ENCODE data around the gene NOS3. TPM values are rescaled to one million over a fixed set of nuclear protein-coding genes. Genes with fewer than 3 reads are reported as not detected.
A peak's percentile ranks its signal among the peaks of the same experiment; 100 is the strongest.

NOS3 gene
- total and polyA plus RNA-seq, 12 donors: 10.0 to 53.3 (median 13.3) TPM

DNA sequence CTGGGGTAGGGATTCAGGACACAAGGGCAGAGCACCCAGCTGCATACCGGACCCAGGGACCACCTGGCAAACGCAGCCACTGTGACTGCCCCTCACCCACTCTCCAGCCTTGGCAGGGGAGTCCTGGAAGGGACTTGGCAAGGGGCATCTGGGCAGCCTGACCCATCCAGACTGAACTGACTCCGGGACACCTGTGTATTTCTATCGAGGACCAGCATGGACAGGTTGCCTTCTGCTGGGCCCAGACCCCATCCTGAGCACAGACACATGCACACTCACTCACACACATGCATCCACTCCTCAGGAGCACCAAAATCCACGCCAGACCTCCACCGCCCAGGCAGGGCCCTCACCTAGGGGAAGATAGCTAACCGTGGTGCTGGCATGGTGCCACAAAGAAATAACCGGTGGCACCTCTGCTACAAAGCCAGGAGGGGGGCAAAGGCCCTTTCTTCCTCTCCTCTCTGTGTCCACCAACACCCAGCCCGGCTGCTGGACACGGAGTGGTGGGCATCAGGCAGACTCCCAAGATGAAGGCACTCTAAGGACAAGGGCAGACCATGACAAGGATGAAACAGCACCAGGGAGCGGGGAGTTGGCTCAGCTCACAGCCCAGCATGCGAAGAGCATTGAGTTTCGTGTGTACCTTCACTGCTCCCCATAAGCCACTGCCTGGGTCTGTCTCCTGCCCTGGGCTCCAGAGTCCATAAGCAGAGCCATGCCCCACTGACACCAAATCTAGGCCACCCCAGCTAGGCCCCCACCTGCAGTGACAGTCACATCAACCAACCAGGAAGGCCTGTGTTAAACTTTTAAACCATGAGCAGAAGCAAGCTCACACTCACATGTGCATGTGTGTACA lies 48.0 kb upstream of the NOS3 start:
- Histone ChIP-seq H3K27ac (peak overlapping the region in 3 of 10 donors; percentile 50 to 60 (median 53)), H3K9me3 (no peaks in the 10 kb centered on the region), H3K4me3 (no peak overlapping the region), H3K36me3 (peaks cover 0 to 9% (median 0%) of the 10 kb centered on the region in 9 donors), H3K4me1 (peaks cover 5 to 46% (median 20%) of the 10 kb centered on the region in 9 donors), H3K27me3 (peaks cover 0 to 35% (median 17%) of the 10 kb centered on the region in 7 donors)
- 65% methylated on average over 13 of the region's 13 CpGs for WGBS, 2 donors
- TF ChIP-seq, protein P1, sequence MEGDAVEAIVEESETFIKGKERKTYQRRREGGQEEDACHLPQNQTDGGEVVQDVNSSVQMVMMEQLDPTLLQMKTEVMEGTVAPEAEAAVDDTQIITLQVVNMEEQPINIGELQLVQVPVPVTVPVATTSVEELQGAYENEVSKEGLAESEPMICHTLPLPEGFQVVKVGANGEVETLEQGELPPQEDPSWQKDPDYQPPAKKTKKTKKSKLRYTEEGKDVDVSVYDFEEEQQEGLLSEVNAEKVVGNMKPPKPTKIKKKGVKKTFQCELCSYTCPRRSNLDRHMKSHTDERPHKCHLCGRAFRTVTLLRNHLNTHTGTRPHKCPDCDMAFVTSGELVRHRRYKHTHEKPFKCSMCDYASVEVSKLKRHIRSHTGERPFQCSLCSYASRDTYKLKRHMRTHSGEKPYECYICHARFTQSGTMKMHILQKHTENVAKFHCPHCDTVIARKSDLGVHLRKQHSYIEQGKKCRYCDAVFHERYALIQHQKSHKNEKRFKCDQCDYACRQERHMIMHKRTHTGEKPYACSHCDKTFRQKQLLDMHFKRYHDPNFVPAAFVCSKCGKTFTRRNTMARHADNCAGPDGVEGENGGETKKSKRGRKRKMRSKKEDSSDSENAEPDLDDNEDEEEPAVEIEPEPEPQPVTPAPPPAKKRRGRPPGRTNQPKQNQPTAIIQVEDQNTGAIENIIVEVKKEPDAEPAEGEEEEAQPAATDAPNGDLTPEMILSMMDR (IDR thresholded peaks at IDR 0.05): no peak
- ATAC-seq (peak in 4 of 8 donors; percentile 1 to 3 (median 1)), DNase-seq (no peak)
- intact Hi-C loops (cut with DNase I): no loop called here

DNA sequence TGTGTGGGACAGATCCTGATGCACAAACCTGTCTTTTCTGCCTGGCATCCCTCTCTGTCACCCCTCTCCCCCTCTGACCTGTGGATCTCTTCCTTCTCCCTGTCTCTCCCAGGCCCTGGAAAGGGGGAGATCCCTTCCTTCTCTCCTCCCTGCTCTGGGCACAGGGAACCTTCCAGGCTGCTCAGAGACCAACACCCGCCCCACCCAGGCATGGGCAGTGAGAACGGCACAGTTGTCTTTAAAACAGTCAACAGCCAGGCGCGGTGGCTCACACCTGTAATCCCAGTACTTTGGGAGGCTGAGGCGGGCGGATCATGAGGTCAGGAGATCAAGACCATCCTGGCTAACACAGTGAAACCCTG lies 47.4 kb upstream of the NOS3 start:
- no peak for ATAC-seq
- Histone ChIP-seq H3K27me3 (peaks cover 0 to 40% (median 24%) of the 10 kb centered on the region in 7 donors), H3K36me3 (peaks cover 0 to 9% (median 0%) of the 10 kb centered on the region in 9 donors), H3K4me3 (no peak overlapping the region), H3K9me3 (no peaks in the 10 kb centered on the region), H3K27ac (no peak overlapping the region), H3K4me1 (peaks cover 6 to 50% (median 19%) of the 10 kb centered on the region in 9 donors)
- intact Hi-C loops (cut with DNase I): no loop called here
- WGBS, 2 donors: 95 to 96% methylated on average over 5 to 6 of the region's 6 CpGs
- DNase-seq: no peak
- TF ChIP-seq, protein P1 (IDR thresholded peaks at IDR 0.05): no peak

DNA sequence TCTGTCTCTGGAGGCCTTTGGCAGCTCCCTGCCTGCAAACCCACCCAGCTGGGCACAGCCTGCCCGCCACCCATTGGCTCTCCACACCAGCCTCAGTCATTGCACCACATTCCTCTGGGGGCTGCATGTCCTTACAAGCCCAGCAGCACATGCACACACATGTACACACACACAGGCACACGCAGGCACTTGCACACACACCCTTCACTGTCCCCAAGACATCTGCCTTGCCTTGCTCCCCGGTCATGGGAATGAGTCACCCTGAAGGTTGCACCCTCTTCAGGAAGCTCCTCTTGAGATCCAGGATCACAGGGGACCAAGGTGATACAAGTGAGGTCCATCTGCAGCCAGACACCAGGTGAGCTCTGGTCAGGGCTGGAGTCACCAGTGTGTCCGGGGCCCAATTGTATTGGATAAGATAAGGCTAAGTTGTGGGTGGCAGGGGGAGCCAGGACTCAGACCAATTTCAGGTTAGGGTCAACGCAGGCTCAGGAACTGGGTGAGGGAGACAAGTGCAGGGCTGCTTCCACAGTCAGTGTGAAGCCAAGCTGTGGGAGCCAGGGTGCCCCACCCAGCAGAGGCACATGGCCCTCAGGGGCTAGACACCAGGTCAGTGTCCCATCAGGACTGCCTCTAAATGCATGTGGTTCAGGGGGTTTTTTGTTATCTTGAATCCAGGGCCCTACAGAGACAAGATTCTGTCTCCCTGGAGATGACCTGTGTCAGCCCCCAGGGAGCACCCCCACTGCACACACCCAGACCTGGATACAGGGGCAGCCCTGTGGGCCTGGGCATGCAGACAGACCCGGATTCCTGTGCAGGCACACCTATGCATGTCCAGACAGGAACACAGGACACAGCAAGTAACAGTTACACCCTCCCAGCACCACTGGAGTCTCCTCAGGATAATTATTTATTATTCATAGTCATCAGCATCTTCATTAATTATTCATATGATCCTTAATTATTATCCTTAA lies 46.5 kb upstream of the NOS3 start:
- Histone ChIP-seq H3K27me3 (peaks cover 0 to 39% (median 27%) of the 10 kb centered on the region in 7 donors), H3K9me3 (no peaks in the 10 kb centered on the region), H3K4me3 (no peak overlapping the region), H3K4me1 (peaks cover 6 to 52% (median 19%) of the 10 kb centered on the region in 9 donors), H3K36me3 (peaks cover 0 to 13% (median 0%) of the 10 kb centered on the region in 9 donors), H3K27ac (peak overlapping the region in 6 of 10 donors; percentile 73 to 82 (median 74))
- ATAC-seq (no peak), DNase-seq (no peak)
- TF ChIP-seq, protein P1 (IDR thresholded peaks at IDR 0.05): no peak
- intact Hi-C loops (cut with DNase I): no loop called here
- 84 to 86% methylated on average over 6 of the region's 6 CpGs for WGBS, 2 donors

Measured in heart right ventricle (tissue), 16 donors.